Esophagus muscularis mucosa (tissue), 4 donors: ENCODE results near the gene SLC7A8.

Experiments
- CTCF ChIP-seq, 3 experiments: fragments of 200-600 bp in 2 of 3; fragments of 450-650 bp in 1 of 3; sonication (generic) in 2 of 3; IDR thresholded peaks; one replicate each; pipeline ENCODE4 v1.5.1; 2017 to 2019; ENCODE audit warnings: antibody characterized with exemption in 3 of 3, mild to moderate bottlenecking in 2 of 3, moderate library complexity in 1 of 3
- EP300 ChIP-seq: sonication (generic); formaldehyde crosslinking; IDR thresholded peaks from one replicate; pipeline ENCODE4 v1.6.1; 2017; ENCODE audit warnings: antibody characterized with exemption
- POLR2A ChIP-seq: fragments of 450-650 bp; IDR thresholded peaks from one replicate; pipeline ENCODE4 v1.6.1; 2017; ENCODE audit warnings: antibody characterized with exemption, moderate library complexity, mild to moderate bottlenecking, low read depth
- POLR2AphosphoS5 ChIP-seq, 2 donors: sonication (generic); formaldehyde crosslinking; IDR thresholded peaks; one replicate each; pipeline ENCODE4 v1.6.1; 2017; ENCODE audit warnings: antibody characterized with exemption in 2 of 2

GRCh38 chr14:23132970-23133369 lies 50.5 kb downstream of the SLC7A8 start:
- no peak for TF ChIP-seq CTCF (IDR thresholded peaks at IDR 0.05)
- no peak for TF ChIP-seq POLR2AphosphoS5 (IDR thresholded peaks at IDR 0.05)
- TF ChIP-seq POLR2A, result no peak
- TF ChIP-seq EP300, result no peak
